ENCODE results near the gene DCLK2. TPM values are rescaled to one million over a fixed set of nuclear protein-coding genes. Genes with fewer than 3 reads are reported as not detected.
"Not testable (repeated sequence)": the region's sequence is repeated elsewhere in the genome, so short reads cannot be mapped to it uniquely, and the experiment has no call there.

DCLK2 gene
- total RNA-seq, 1 experiment from 2014 or later, result 2.7 TPM

DNA sequence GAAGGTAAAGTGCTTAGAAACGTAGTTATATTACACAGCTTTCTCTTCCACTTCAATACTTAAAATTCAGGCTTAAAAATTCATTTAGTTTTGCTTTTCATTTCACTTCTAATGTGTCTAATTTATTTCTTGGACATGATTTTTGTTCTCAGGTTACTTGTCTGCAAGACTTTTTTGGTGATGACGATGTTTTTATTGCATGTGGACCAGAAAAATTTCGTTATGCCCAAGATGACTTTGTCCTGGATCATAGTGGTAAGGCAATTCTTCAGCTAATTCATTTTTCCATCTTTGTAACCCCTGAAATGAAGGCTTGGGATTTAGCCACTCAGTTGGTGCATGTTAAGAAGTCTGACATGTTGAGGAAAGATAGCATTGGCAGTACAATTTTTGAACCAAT, 114.7 kb downstream of the DCLK2 start:
- Histone ChIP-seq H3K9ac (ENCODE audit: low read length) (no peak overlapping the region), H2AFZ (ENCODE audit: low read depth, low read length, poor library complexity, severe bottlenecking) (no peak overlapping the region), H3K4me1 (ENCODE audit: control insufficient read depth in 1 of 2, insufficient read depth in 2 of 2, low read length in 2 of 2) (no peaks in the 10 kb centered on the region), H3K79me2 (ENCODE audit: insufficient read depth, low read length) (no peaks in the 10 kb centered on the region), H3K9me2 (ENCODE audit: insufficient read depth) (no peaks in the 10 kb centered on the region), H3K36me3 (ENCODE audit: control insufficient read depth in 1 of 2, insufficient read depth in 2 of 2, low read length in 2 of 2) (no peaks in the 10 kb centered on the region), H3K4me3 (replicated peaks in 1 of 2; ENCODE audit: low read depth in 1 of 2, low read length in 2 of 2) (no peak overlapping the region), H3K4me2 (ENCODE audit: low read length) (no peak overlapping the region), H4K20me1 (ENCODE audit: insufficient read depth) (no peaks in the 10 kb centered on the region), H3K27me3 (ENCODE audit: insufficient read depth, low read length) (no peaks in the 10 kb centered on the region), H3K9me3 (ENCODE audit: control insufficient read depth in 1 of 2, insufficient read depth in 1 of 2, low read depth in 1 of 2, low read length in 2 of 2) (no peaks in the 10 kb centered on the region), H3K27ac (ENCODE audit: low read depth, low read length) (no peak overlapping the region)
- TF ChIP-seq, protein P1, sequence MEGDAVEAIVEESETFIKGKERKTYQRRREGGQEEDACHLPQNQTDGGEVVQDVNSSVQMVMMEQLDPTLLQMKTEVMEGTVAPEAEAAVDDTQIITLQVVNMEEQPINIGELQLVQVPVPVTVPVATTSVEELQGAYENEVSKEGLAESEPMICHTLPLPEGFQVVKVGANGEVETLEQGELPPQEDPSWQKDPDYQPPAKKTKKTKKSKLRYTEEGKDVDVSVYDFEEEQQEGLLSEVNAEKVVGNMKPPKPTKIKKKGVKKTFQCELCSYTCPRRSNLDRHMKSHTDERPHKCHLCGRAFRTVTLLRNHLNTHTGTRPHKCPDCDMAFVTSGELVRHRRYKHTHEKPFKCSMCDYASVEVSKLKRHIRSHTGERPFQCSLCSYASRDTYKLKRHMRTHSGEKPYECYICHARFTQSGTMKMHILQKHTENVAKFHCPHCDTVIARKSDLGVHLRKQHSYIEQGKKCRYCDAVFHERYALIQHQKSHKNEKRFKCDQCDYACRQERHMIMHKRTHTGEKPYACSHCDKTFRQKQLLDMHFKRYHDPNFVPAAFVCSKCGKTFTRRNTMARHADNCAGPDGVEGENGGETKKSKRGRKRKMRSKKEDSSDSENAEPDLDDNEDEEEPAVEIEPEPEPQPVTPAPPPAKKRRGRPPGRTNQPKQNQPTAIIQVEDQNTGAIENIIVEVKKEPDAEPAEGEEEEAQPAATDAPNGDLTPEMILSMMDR (IDR thresholded peaks at IDR 0.05 in 2 of 3, conservative IDR thresholded peaks at IDR 0.05 in 1 of 3; ENCODE audit: borderline replicate concordance in 1 of 3, insufficient read depth in 1 of 3, low read depth in 2 of 3, low read length in 2 of 3), result no peak
- no peak for TF ChIP-seq SIN3A (IDR thresholded peaks at IDR 0.05; ENCODE audit: low read depth)
- TF ChIP-seq SP1 (IDR thresholded peaks at IDR 0.05; ENCODE audit: low read depth), result no peak
- no peak for TF ChIP-seq POLR2AphosphoS5 (IDR thresholded peaks at IDR 0.05; ENCODE audit: low read depth, low read length)
- TF ChIP-seq, protein P2, sequence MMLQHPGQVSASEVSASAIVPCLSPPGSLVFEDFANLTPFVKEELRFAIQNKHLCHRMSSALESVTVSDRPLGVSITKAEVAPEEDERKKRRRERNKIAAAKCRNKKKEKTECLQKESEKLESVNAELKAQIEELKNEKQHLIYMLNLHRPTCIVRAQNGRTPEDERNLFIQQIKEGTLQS (IDR thresholded peaks at IDR 0.05), result no peak
- TF ChIP-seq RAD21 (IDR thresholded peaks at IDR 0.05; ENCODE audit: low read depth), result no peak
- TF ChIP-seq TCF7L2 (IDR thresholded peaks at IDR 0.05; ENCODE audit: borderline replicate concordance, extremely low read depth, insufficient read depth, insufficient read length), result no peak
- TF ChIP-seq SRF (IDR thresholded peaks at IDR 0.05; ENCODE audit: low read depth), result no peak
- TF ChIP-seq EGR1 (IDR thresholded peaks at IDR 0.05; ENCODE audit: low read depth), result no peak
- TF ChIP-seq ZNF274 (IDR thresholded peaks at IDR 0.05; ENCODE audit: low read depth, low read length), result no peak
- TF ChIP-seq ELF1 (IDR thresholded peaks at IDR 0.05; ENCODE audit: borderline replicate concordance, low read depth), result no peak
- TF ChIP-seq, protein P3, sequence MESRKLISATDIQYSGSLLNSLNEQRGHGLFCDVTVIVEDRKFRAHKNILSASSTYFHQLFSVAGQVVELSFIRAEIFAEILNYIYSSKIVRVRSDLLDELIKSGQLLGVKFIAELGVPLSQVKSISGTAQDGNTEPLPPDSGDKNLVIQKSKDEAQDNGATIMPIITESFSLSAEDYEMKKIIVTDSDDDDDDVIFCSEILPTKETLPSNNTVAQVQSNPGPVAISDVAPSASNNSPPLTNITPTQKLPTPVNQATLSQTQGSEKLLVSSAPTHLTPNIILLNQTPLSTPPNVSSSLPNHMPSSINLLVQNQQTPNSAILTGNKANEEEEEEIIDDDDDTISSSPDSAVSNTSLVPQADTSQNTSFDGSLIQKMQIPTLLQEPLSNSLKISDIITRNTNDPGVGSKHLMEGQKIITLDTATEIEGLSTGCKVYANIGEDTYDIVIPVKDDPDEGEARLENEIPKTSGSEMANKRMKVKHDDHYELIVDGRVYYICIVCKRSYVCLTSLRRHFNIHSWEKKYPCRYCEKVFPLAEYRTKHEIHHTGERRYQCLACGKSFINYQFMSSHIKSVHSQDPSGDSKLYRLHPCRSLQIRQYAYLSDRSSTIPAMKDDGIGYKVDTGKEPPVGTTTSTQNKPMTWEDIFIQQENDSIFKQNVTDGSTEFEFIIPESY (IDR thresholded peaks at IDR 0.05; ENCODE audit: extremely low read depth, insufficient replicate concordance, low read length), result no peak
- ATAC-seq, result no peak
- DNase-seq (ENCODE audit: low read depth, low spot score), result no peak
- ChIA-PET CTCF (interaction anchor here (0.6 kb wide), 1 partner anchor 182 kb away, joined by 3 read pairs; no protein-coding TSS in a partner anchor), POLR2A (no interaction called here), RAD21 (ENCODE audit: low non-redundant PET in 1 of 2, low total read pairs in 2 of 2, uncharacterized antibody in 2 of 2, unreplicated experiment in 2 of 2) (no interaction called here)
- BruUV-seq (replicated peaks), result no TSS peak
- intact Hi-C loops (cut with micrococcal nuclease), result no loop called here

DNA sequence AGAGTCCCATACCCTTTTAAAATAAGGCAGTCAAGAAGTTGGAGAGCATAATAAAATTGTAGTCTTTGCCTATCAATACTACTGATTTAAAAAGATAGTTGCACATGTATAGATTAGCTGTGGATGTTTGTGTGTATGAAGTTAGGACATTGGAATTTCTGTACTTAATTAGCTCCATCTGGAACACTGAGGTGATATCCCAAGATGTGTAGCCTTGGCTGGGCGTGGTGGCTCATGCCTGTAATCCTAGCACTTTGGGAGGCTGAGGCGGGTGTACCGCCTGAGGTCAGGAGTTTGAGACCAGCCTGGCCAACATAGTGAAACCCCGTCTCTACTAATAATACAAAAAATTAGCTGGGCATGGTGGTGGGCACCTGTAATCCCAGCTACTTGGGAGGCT, 119.0 kb downstream of the DCLK2 start:
- H3K9ac ChIP-seq (ENCODE audit: low read length); H3K36me3 ChIP-seq (ENCODE audit: control insufficient read depth in 1 of 2, insufficient read depth in 2 of 2, low read length in 2 of 2); intact Hi-C loops (cut with micrococcal nuclease); H3K79me2 ChIP-seq (ENCODE audit: insufficient read depth, low read length); H3K9me2 ChIP-seq (ENCODE audit: insufficient read depth); H3K4me3 ChIP-seq (replicated peaks in 1 of 2; ENCODE audit: low read depth in 1 of 2, low read length in 2 of 2); BruUV-seq (replicated peaks); POLR2A ChIA-PET; DNase-seq (ENCODE audit: low read depth, low spot score); H2AFZ ChIP-seq (ENCODE audit: low read depth, low read length, poor library complexity, severe bottlenecking); H3K4me2 ChIP-seq (ENCODE audit: low read length); H3K27ac ChIP-seq (ENCODE audit: low read depth, low read length); H4K20me1 ChIP-seq (ENCODE audit: insufficient read depth); H3K4me1 ChIP-seq (ENCODE audit: control insufficient read depth in 1 of 2, insufficient read depth in 2 of 2, low read length in 2 of 2); H3K27me3 ChIP-seq (ENCODE audit: insufficient read depth, low read length); ATAC-seq; H3K9me3 ChIP-seq (ENCODE audit: control insufficient read depth in 1 of 2, insufficient read depth in 1 of 2, low read depth in 1 of 2, low read length in 2 of 2): not testable (repeated sequence)
- CTCF ChIA-PET, result interaction anchor here (0.9 kb wide), 2 partner anchors 10 to 12 kb away, joined by 3 read pairs; no protein-coding TSS in a partner anchor
- RAD21 ChIA-PET (ENCODE audit: low non-redundant PET in 1 of 2, low total read pairs in 2 of 2, uncharacterized antibody in 2 of 2, unreplicated experiment in 2 of 2), result interaction anchor here in 1 of 2 experiments (0.6 kb wide), 1 partner anchor 179 kb away, joined by 3 read pairs; no protein-coding TSS in a partner anchor

Data from HCT116 (cell line).